HepG2 (cell line): ENCODE measurements around the gene NPB. TPM values are rescaled to one million over a fixed set of nuclear protein-coding genes. Genes with fewer than 3 reads are reported as not detected.

ENCODE experiments used
- DPF2 ChIP-seq: sonication (generic); formaldehyde crosslinking; IDR thresholded peaks from 2 replicates; pipeline ENCODE4 v1.4.0; 2020; ENCODE audit warnings: mild to moderate bottlenecking, low read depth, missing genetic modification reagents, borderline replicate concordance
- E2F1 ChIP-seq: sonication (generic); formaldehyde crosslinking; IDR thresholded peaks from 2 replicates; pipeline ENCODE4 v1.5.0; 2020; ENCODE audit warnings: missing genetic modification reagents
- FIP1L1 ChIP-seq: fragments of 200-400 bp; formaldehyde crosslinking; IDR thresholded peaks from 2 replicates; pipeline ENCODE4 v1.6.1; 2018; ENCODE audit warnings: low read depth, mild to moderate bottlenecking, low read length, moderate library complexity, borderline replicate concordance; ENCODE audit not compliant: insufficient read depth
- FOXP4 ChIP-seq: sonication (generic); formaldehyde crosslinking; IDR thresholded peaks from 2 replicates; pipeline ENCODE4 v1.4.0; 2020; ENCODE audit warnings: missing genetic modification reagents
- HES4 ChIP-seq: sonication (generic); formaldehyde crosslinking; IDR thresholded peaks from 2 replicates; pipeline ENCODE4 v1.9.0; 2021; ENCODE audit warnings: mild to moderate bottlenecking, missing genetic modification reagents, borderline replicate concordance
- HINFP ChIP-seq: sonication (generic); formaldehyde crosslinking; IDR thresholded peaks from 2 replicates; pipeline ENCODE4 v1.4.0; 2020; ENCODE audit warnings: low read depth, mild to moderate bottlenecking, missing genetic modification reagents
- HNRNPH1 ChIP-seq: fragments of 200-400 bp; formaldehyde crosslinking; optimal IDR thresholded peaks from 2 replicates; pipeline ENCODE3; 2017; ENCODE audit warnings: mild to moderate bottlenecking, low read depth, low read length
- KAT7 ChIP-seq: IDR thresholded peaks from 2 replicates; pipeline ENCODE4 v1.6.1; 2018; ENCODE audit warnings: borderline replicate concordance, missing compliant biosample characterization
- KDM1A ChIP-seq: IDR thresholded peaks from 2 replicates; pipeline ENCODE4 v1.6.1; 2016; ENCODE audit warnings: missing compliant biosample characterization
- KLF15 ChIP-seq: sonication (generic); formaldehyde crosslinking; IDR thresholded peaks from 2 replicates; pipeline ENCODE4 v1.8.1; 2023; ENCODE audit warnings: borderline replicate concordance, mild to moderate bottlenecking, inconsistent platforms, missing genetic modification reagents, mixed read lengths
- MBD4 ChIP-seq: IDR thresholded peaks from 2 replicates; pipeline ENCODE4 v1.6.1; 2012; ENCODE audit warnings: low read length, inconsistent platforms, borderline replicate concordance
- RBM22 ChIP-seq: fragments of 200-400 bp; formaldehyde crosslinking; optimal IDR thresholded peaks from 2 replicates; pipeline ENCODE3; 2017; ENCODE audit warnings: mild to moderate bottlenecking, low read length, moderate library complexity
- RFX5 ChIP-seq: IDR thresholded peaks from 2 replicates; pipeline ENCODE4 v1.6.1; 2011; ENCODE audit warnings: low read depth, low read length, improper control_type of control experiment
- SP5 ChIP-seq: IDR thresholded peaks from 2 replicates; pipeline ENCODE4 v1.6.1; 2016; ENCODE audit warnings: low read depth, borderline replicate concordance
- TGIF2 ChIP-seq: IDR thresholded peaks from 2 replicates; pipeline ENCODE4 v1.6.1; 2016; ENCODE audit warnings: control low read depth, missing compliant biosample characterization
- TIGD3 ChIP-seq: sonication (generic); formaldehyde crosslinking; IDR thresholded peaks from 2 replicates; pipeline ENCODE4 v1.5.1; 2020; ENCODE audit warnings: mild to moderate bottlenecking, missing genetic modification reagents, borderline replicate concordance
- TP53 ChIP-seq: sonication (generic); formaldehyde crosslinking; conservative IDR thresholded peaks from 2 replicates; pipeline ENCODE4 v1.4.0; 2020; ENCODE audit warnings: missing genetic modification reagents
- ZNF138 ChIP-seq: sonication (generic); formaldehyde crosslinking; IDR thresholded peaks from 2 replicates; pipeline ENCODE4 v1.5.0; 2020; ENCODE audit warnings: mild to moderate bottlenecking, low read depth, missing genetic modification reagents
- ZNF274 ChIP-seq: sonication (generic); formaldehyde crosslinking; IDR thresholded peaks from 2 replicates; pipeline ENCODE4 v1.5.1; 2020; ENCODE audit warnings: mild to moderate bottlenecking, missing genetic modification reagents
- ZNF441 ChIP-seq: sonication (generic); formaldehyde crosslinking; IDR thresholded peaks from 2 replicates; pipeline ENCODE4 v1.7.0; 2021; ENCODE audit warnings: missing genetic modification reagents, borderline replicate concordance
- ZNF451 ChIP-seq: sonication (generic); formaldehyde crosslinking; IDR thresholded peaks from 2 replicates; pipeline ENCODE4 v1.5.0; 2020; ENCODE audit warnings: mild to moderate bottlenecking, missing genetic modification reagents
- polyA plus RNA-seq, 8 experiments: library from polyadenylated mRNA; depleted of rRNA in 3 of 8; stranded (reverse) in 7 of 8; unstranded in 1 of 8; fragments of >200 nt; fragmentation: Illumina TruSeq in 4 of 8; extraction: Trizol in 4 of 8; gene quantifications; 2 replicates each; pipeline versions ENCODE4 v1.2.1 to v1.2.3, GENCODE V29; 2011 to 2016; ENCODE audit warnings: low read depth in 4 of 8, missing spikeins in 1 of 8, mixed read lengths in 1 of 8; ENCODE audit not compliant: insufficient read depth in 1 of 8
- total RNA-seq, 5 experiments: library from RNA; depleted of rRNA; stranded (reverse); fragments of >200 nt; fragmentation: Illumina TruSeq; extraction: Trizol; gene quantifications; 2 replicates each; pipeline ENCODE4 v1.2.3, GENCODE V29; 2016; ENCODE audit warnings: low read depth in 1 of 5

Gene NPB
- total and polyA plus RNA-seq, 2 of the 13 experiments (the other 11 are each of a cell fraction or from before 2014, with no cell fraction given) = 0.11 to 0.93 TPM

GRCh38 chr17:81902653-81903414 is 796 bp downstream of the NPB start (continued):
- TF ChIP-seq HINFP = no peak
- TF ChIP-seq FIP1L1 = no peak
- TF ChIP-seq HNRNPH1 = no peak
- 0 out of 2 replicates have a peak, but pooled peaks have one; percentile 2 for TF ChIP-seq TP53 (CRISPR knock-in tag)
- no peak for TF ChIP-seq KAT7 (CRISPR knock-in tag)
- TF ChIP-seq ZNF138 (CRISPR knock-in tag) = no peak
- TF ChIP-seq KDM1A (CRISPR knock-in tag) = no peak
- no peak for TF ChIP-seq SP5
- no peak for TF ChIP-seq KLF15 (CRISPR knock-in tag)
- no peak for TF ChIP-seq TIGD3 (CRISPR knock-in tag)
- 0 out of 2 replicates have a peak, but pooled peaks have one; percentile 12 for TF ChIP-seq E2F1 (CRISPR knock-in tag)
- no peak for TF ChIP-seq FOXP4 (CRISPR knock-in tag)
- TF ChIP-seq ZNF441 (CRISPR knock-in tag) = no peak
- TF ChIP-seq TGIF2 (CRISPR knock-in tag) = no peak; the same call in 1 of the 2 replicates
- peak; percentile 14 for TF ChIP-seq RBM22
- no peak for TF ChIP-seq RFX5
- TF ChIP-seq ZNF451 (CRISPR knock-in tag) = 0 out of 2 replicates have a peak, but pooled peaks have one; percentile 14
- TF ChIP-seq HES4 (CRISPR knock-in tag) = no peak
- TF ChIP-seq ZNF274 (CRISPR knock-in tag) = peak; percentile 78; the same call in 1 of the 2 replicates
- no peak for TF ChIP-seq MBD4
- TF ChIP-seq DPF2 (CRISPR knock-in tag) = peak; percentile 15; the same call in 1 of the 2 replicates
